ENCODE results near the gene PAM. TPM values are rescaled to one million over a fixed set of nuclear protein-coding genes. Genes with fewer than 3 reads are reported as not detected.

PAM gene
- total and polyA plus RNA-seq, 12 donors: 234 to 580 (median 397) TPM

- no peaks in the 10 kb centered on the region for H3K9me3 ChIP-seq (replicated peaks in 1 of 3)
- H3K36me3 ChIP-seq (replicated peaks in 1 of 2): no peaks in the 10 kb centered on the region
- peaks cover 16 to 29% of the 10 kb centered on the region in 2 donors for H3K4me1 ChIP-seq (replicated peaks in 1 of 2)
- DNase-seq: no peak
- intact Hi-C loops (cut with DNase I): loop anchor here in 1 of 2 donors (10.0 kb wide), 1 partner anchor 79 kb away; no protein-coding TSS in a partner anchor
- H3K27ac ChIP-seq: no peak overlapping the region
- WGBS, 4 donors: 73 to 75% (median 74%) methylated on average over 11 of the region's 11 CpGs
- no peak overlapping the region for H3K4me3 ChIP-seq
- H3K27me3 ChIP-seq: no peaks in the 10 kb centered on the region
- no peak for TF ChIP-seq POLR2A (IDR thresholded peaks at IDR 0.05)
- TF ChIP-seq, protein P1, sequence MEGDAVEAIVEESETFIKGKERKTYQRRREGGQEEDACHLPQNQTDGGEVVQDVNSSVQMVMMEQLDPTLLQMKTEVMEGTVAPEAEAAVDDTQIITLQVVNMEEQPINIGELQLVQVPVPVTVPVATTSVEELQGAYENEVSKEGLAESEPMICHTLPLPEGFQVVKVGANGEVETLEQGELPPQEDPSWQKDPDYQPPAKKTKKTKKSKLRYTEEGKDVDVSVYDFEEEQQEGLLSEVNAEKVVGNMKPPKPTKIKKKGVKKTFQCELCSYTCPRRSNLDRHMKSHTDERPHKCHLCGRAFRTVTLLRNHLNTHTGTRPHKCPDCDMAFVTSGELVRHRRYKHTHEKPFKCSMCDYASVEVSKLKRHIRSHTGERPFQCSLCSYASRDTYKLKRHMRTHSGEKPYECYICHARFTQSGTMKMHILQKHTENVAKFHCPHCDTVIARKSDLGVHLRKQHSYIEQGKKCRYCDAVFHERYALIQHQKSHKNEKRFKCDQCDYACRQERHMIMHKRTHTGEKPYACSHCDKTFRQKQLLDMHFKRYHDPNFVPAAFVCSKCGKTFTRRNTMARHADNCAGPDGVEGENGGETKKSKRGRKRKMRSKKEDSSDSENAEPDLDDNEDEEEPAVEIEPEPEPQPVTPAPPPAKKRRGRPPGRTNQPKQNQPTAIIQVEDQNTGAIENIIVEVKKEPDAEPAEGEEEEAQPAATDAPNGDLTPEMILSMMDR (IDR thresholded peaks at IDR 0.05): no peak
These were observed 118.4 kb downstream of the PAM start for GRCh38 chr5:102873379-102873932.

- intact Hi-C loops (cut with DNase I): loop anchor here in 1 of 2 donors (10.0 kb wide), 1 partner anchor 79 kb away; no protein-coding TSS in a partner anchor
- H3K36me3 ChIP-seq (replicated peaks in 1 of 2): no peaks in the 10 kb centered on the region
- H3K4me3 ChIP-seq: no peak overlapping the region
- no peak for TF ChIP-seq POLR2A (IDR thresholded peaks at IDR 0.05)
- TF ChIP-seq, protein P1 (IDR thresholded peaks at IDR 0.05): no peak
- H3K27ac ChIP-seq: no peak overlapping the region
- WGBS, 4 donors: 63 to 73% (median 70%) methylated on average over 5 of the region's 5 CpGs
- no peaks in the 10 kb centered on the region for H3K27me3 ChIP-seq
- DNase-seq: no peak
- peaks cover 16 to 23% of the 10 kb centered on the region in 2 donors for H3K4me1 ChIP-seq (replicated peaks in 1 of 2)
- H3K9me3 ChIP-seq (replicated peaks in 1 of 3): no peaks in the 10 kb centered on the region
These were observed 118.9 kb downstream of the PAM start for GRCh38 chr5:102874054-102874453.

DNA sequence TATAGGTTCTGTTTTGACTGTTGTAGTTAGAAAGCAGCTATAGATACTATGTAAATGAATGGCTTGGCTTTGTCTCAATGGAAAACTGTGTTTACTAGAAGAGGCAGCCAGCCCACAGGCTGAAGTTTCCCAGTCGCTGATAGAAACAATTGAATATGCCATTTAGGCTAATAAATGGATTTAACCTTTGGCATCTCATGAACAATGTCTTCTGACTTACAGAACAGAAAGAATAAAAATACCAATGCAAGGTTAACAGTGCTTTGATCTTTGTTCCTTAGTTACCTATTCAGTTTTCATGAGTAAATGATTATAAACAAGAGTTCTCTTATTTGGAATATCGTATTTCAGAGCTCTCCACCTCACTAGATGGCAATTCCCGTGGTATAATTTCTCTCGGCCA is 120.6 kb downstream of the PAM start:
- Histone ChIP-seq H3K9me3 (replicated peaks in 1 of 3) (no peaks in the 10 kb centered on the region), H3K27me3 (no peaks in the 10 kb centered on the region), H3K4me3 (no peak overlapping the region), H3K36me3 (replicated peaks in 1 of 2) (no peaks in the 10 kb centered on the region), H3K27ac (peak overlapping the region in 2 of 5 donors; percentile 3 to 7), H3K4me1 (replicated peaks in 1 of 2) (peaks cover 16 to 22% of the 10 kb centered on the region in 2 donors)
- no peak for DNase-seq
- WGBS, 4 donors: 31 to 40% (median 34%) methylated on average over 4 of the region's 4 CpGs
- TF ChIP-seq, protein P1 (IDR thresholded peaks at IDR 0.05): no peak
- no peak for TF ChIP-seq POLR2A (IDR thresholded peaks at IDR 0.05)
- intact Hi-C loops (cut with DNase I): loop anchor here in 1 of 2 donors (10.0 kb wide), 1 partner anchor 81 kb away; no protein-coding TSS in a partner anchor

GRCh38 chr5:102876610-102877009 is 121.5 kb downstream of the PAM start:
- peak overlapping the region in 1 of 5 donors; percentile 25 for H3K27ac ChIP-seq
- no peak for DNase-seq
- H3K9me3 ChIP-seq (replicated peaks in 1 of 3): no peaks in the 10 kb centered on the region
- intact Hi-C loops (cut with DNase I): loop anchor here in 1 of 2 donors (10.0 kb wide), 1 partner anchor 82 kb away; no protein-coding TSS in a partner anchor
- H3K27me3 ChIP-seq: no peaks in the 10 kb centered on the region
- WGBS, 4 donors: 76 to 86% (median 83%) methylated on average over 4 of the region's 4 CpGs
- TF ChIP-seq, protein P1 (IDR thresholded peaks at IDR 0.05): no peak
- H3K36me3 ChIP-seq (replicated peaks in 1 of 2): no peaks in the 10 kb centered on the region
- H3K4me3 ChIP-seq: no peak overlapping the region
- H3K4me1 ChIP-seq (replicated peaks in 1 of 2): peaks cover 16 to 22% of the 10 kb centered on the region in 2 donors
